ENCODE measurements around the gene KLHDC3. TPM values are rescaled to one million over a fixed set of nuclear protein-coding genes. Genes with fewer than 3 reads are reported as not detected.

The KLHDC3 gene
- total and polyA plus RNA-seq, 10 of the 15 experiments (the other 5 are each of a cell fraction or from before 2014, with no cell fraction given): 2.4 to 102 (median 55.4) TPM

- no peak for TF ChIP-seq ZBTB11 (CRISPR knock-in tag; IDR thresholded peaks at IDR 0.05)
- TF ChIP-seq EGR1 (IDR thresholded peaks at IDR 0.05; ENCODE audit: borderline replicate concordance in 1 of 2, low read depth in 2 of 2, low read length in 2 of 2): peak in 1 of 2 experiments; percentile 86; a peak in 2 of 3 replicates
- TF ChIP-seq IRF5 (IDR thresholded peaks at IDR 0.05; ENCODE audit: borderline replicate concordance): no peak
- no peak for TF ChIP-seq ZZZ3 (IDR thresholded peaks at IDR 0.05; ENCODE audit: control insufficient read depth, insufficient read length, low read depth)
- TF ChIP-seq NRF1 (conservative IDR thresholded peaks at IDR 0.05; ENCODE audit: low read depth, low read length): peak; percentile 51
- no peak for TF ChIP-seq JUNB (IDR thresholded peaks at IDR 0.05)
- no peak; the same call in 1 of the 2 replicates for TF ChIP-seq NKRF (conservative IDR thresholded peaks at IDR 0.05)
- TF ChIP-seq CREM (IDR thresholded peaks at IDR 0.05; ENCODE audit: low read depth): peak; percentile 36
- no peak for TF ChIP-seq PRDM15 (CRISPR knock-in tag; IDR thresholded peaks at IDR 0.05)
- no peak for TF ChIP-seq KAT2A (conservative IDR thresholded peaks at IDR 0.05; ENCODE audit: control insufficient read depth, low read depth, low read length)
- peak; percentile 83 for TF ChIP-seq PML (IDR thresholded peaks at IDR 0.05; ENCODE audit: low read length)
- TF ChIP-seq HDAC2 (IDR thresholded peaks at IDR 0.05): no peak
- peak; percentile 55 to 57; a peak in 3 of 4 replicates for TF ChIP-seq BHLHE40 (IDR thresholded peaks at IDR 0.05; ENCODE audit: borderline replicate concordance in 1 of 2, low read depth in 2 of 2, low read length in 1 of 2)
- TF ChIP-seq TAF1 (IDR thresholded peaks at IDR 0.05; ENCODE audit: borderline replicate concordance, low read depth, low read length): peak; percentile 71; the same call in 1 of the 2 replicates
- TF ChIP-seq CHD4 (IDR thresholded peaks at IDR 0.05): no peak
- no peak for TF ChIP-seq BRCA1 (IDR thresholded peaks at IDR 0.05; ENCODE audit: low read depth, low read length)
- TF ChIP-seq KDM1A (IDR thresholded peaks at IDR 0.05; ENCODE audit: borderline replicate concordance): no peak
- no peak for TF ChIP-seq TARDBP (IDR thresholded peaks at IDR 0.05; ENCODE audit: borderline replicate concordance)
- no peak; the same call in 1 of the 2 replicates for TF ChIP-seq NFYA (IDR thresholded peaks at IDR 0.05; ENCODE audit: borderline replicate concordance, low read depth, low read length)
These were observed 29.8 kb upstream of the KLHDC3 start, which contains the start of gene PPP2R5D (continued) for GRCh38 chr6:42984001-42984923.

All from GM12878 (cell line).